ENCODE data around the gene ECHS1.

DNA sequence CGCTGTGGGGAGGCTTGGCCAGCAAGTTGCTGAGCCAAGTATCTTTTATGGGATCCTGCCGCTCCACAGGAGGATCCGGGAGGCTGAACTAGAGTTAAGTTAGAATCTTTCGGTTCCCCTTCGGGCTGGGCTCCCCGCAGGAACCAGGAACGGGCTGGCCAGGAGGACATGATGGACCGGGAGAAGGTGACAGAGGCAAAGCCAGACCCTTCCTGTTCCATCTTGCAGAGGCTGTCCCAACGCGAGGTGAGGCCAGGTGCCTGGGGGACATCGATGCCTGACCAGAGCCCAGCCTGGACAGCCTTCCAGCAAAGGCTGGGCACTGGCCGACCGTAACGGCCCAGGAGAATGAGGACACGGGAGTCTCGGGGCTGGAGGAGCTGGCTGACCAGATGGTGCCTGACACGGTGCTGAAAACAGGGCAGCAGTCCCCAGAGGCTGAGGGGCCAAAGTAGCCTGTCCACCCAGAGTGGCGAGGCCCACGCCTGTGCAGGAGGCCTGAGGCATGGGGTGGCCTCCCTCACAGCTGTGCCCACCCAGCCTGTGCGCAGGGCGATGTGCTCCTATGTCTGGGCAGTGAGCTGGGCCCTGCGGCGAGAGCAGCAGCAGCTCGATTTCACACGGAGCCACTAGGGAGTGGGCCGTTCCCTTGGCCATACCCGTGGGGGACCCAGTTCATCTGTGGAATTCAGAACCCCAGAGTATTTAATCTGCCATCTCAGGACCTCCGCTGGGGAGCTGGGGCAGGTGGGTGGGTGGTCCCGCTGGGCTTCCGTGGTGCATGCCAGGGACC lies 4.1 kb upstream of the ECHS1 start:
- TF ChIP-seq, protein P1, sequence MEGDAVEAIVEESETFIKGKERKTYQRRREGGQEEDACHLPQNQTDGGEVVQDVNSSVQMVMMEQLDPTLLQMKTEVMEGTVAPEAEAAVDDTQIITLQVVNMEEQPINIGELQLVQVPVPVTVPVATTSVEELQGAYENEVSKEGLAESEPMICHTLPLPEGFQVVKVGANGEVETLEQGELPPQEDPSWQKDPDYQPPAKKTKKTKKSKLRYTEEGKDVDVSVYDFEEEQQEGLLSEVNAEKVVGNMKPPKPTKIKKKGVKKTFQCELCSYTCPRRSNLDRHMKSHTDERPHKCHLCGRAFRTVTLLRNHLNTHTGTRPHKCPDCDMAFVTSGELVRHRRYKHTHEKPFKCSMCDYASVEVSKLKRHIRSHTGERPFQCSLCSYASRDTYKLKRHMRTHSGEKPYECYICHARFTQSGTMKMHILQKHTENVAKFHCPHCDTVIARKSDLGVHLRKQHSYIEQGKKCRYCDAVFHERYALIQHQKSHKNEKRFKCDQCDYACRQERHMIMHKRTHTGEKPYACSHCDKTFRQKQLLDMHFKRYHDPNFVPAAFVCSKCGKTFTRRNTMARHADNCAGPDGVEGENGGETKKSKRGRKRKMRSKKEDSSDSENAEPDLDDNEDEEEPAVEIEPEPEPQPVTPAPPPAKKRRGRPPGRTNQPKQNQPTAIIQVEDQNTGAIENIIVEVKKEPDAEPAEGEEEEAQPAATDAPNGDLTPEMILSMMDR (conservative IDR thresholded peaks at IDR 0.05 in 1 of 2, IDR thresholded peaks at IDR 0.05 in 1 of 2; ENCODE audit: extremely low read depth in 1 of 2, insufficient read depth in 1 of 2, low read depth in 1 of 2, low read length in 2 of 2): no peak
- no peak for TF ChIP-seq EZH2 (IDR thresholded peaks at IDR 0.05; ENCODE audit: borderline replicate concordance, low read length)
